GM18526 (cell line): ENCODE results near the gene C1QTNF6.

Source experiments
- POLR2A ChIP-seq: IDR thresholded peaks from 3 replicates; pipeline ENCODE4 v1.6.1; 2011; ENCODE audit not compliant: insufficient read length; ENCODE audit errors: extremely low read depth

The C1QTNF6 gene

GRCh38 chr22:37141971-37142370 lies 46.1 kb downstream of the C1QTNF6 start:
- TF ChIP-seq POLR2A = no peak

DNA sequence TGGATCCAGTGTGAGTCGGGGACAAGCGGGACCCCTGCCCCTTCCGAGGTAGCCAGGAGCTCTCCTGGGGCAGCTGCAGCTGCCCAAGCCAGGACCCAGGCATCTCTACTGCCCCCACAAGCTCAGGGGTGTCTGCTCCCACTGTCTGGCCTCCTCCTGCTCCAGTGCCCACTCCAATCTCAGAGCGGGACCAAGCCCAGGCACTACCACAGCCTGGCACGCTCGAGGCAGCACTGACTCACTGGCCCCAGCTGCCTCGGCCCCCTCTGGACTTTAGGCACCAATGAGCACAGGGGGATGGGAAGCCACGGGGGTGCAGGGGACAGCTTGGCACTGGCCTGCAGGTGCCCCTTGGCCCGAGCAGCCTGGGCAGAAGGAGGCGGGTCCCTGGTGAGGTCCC lies 46.6 kb downstream of the C1QTNF6 start:
- TF ChIP-seq POLR2A = no peak

DNA sequence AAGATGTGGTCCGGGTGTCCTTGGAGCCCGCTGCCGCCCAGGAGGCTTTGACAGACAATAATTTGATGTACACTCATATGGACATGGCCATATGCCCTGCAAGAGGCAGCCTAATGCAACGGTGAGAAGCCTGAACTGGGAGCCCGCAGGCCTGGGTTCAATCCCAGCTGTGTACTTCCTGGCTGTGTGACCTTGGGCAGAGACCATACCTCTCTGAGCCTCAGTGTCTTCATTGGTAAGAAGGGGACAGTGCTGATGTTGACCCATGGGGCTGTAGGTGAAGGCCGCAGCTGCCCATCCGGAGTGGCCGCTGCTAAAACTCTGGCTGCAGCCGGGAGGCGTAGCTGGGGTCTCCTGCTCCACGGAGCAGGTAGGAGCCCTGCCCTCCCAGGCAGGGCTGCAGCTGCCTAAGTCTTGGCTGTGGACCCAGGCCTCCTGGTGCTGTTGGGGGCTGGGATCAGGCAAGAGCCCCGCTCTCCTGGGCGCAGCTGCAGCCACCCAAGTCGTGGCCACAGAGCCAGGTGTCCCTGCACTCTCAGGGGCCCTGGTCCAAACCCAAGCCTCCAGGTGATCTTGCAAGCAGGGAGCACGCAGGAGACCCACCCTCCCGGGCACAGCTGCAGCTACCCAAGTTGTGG lies 47.2 kb downstream of the C1QTNF6 start:
- TF ChIP-seq POLR2A = no peak

GRCh38 chr22:37139762-37140161 lies 48.3 kb downstream of the C1QTNF6 start:
- TF ChIP-seq POLR2A = no peak

- no peak for TF ChIP-seq POLR2A
Measured at GRCh38 chr22:37138849-37139561, 49.0 kb downstream of the C1QTNF6 start.

- TF ChIP-seq POLR2A = no peak
Measured at GRCh38 chr22:37137903-37138665, 50.0 kb downstream of the C1QTNF6 start.

- TF ChIP-seq POLR2A = no peak
Measured at GRCh38 chr22:37137131-37137530, 50.9 kb downstream of the C1QTNF6 start.

DNA sequence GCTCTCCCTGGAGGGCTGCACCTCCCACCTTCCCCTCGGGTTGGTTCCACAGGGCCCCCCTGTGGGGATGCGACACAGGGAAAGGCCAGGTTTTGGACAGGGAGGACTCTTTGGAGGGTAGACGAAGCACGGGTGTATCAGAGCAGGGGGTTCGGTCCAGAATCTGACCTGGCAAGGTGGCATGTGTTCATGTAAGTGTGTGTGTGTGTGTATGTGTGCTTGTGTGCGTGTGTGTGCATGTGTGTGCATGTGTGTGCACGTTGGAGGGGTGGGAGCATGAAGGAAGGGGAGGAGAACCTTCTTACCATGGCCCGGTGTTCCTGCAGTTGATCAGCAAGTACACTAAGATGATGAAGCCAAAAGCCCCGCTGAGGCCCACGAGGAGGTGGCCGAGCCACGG lies 53.0 kb downstream of the C1QTNF6 start:
- TF ChIP-seq POLR2A = no peak

- TF ChIP-seq POLR2A = no peak
Measured at GRCh38 chr22:37133304-37134018, 54.6 kb downstream of the C1QTNF6 start.

GRCh38 chr22:37132773-37133172 lies 55.3 kb downstream of the C1QTNF6 start:
- TF ChIP-seq POLR2A = no peak
